A549 (cell line): Measurements from ENCODE around the gene CDYL. TPM values are rescaled to one million over a fixed set of nuclear protein-coding genes. Genes with fewer than 3 reads are reported as not detected.

Source experiments
- ATAC-seq, 2 experiments: fragments of 200-7000 bp in 1 of 2; fragments of >200 bp in 1 of 2; cut with Nextera tagmentation in 1 of 2; cut with Tn5 transposase in 1 of 2; 3 replicates each; pipeline versions ENCODE4 v1.8.0 to v1.9.1; 2018 to 2020; ENCODE audit warnings: mild to moderate bottlenecking in 1 of 2, moderate library complexity in 1 of 2
- CTCF ChIA-PET: fragments of 300-600 bp; sonication (Branson Sonifier 250); formaldehyde crosslinking; extraction: SDS; loops from one replicate; lab custom pipeline; 2021; ENCODE audit warnings: antibody characterized with exemption, inconsistent platforms; lab: Yijun Ruan, JAX
- POLR2A ChIA-PET: fragments of 350-600 bp; formaldehyde crosslinking; extraction: SDS; loops from one replicate; lab custom pipeline; 2021; ENCODE audit warnings: antibody characterized with exemption, inconsistent platforms; lab: Yijun Ruan, JAX
- DNase-seq, 2 experiments: peaks; one replicate each; pipeline versions ENCODE4 v3.0.0 to v3.0.0-alpha.2; 2011 to 2016; ENCODE audit warnings: low read depth in 1 of 2, low spot score in 1 of 2
- FAIRE-seq: peaks from 2 replicates; lab custom pipeline; 2011; peaks lifted over from hg19 to GRCh38; lab: Jason Lieb, UNC
- H3K27ac ChIP-seq, 2 experiments: fragments of >200 bp; sonication (Bioruptor Twin); formaldehyde crosslinking; 3 replicates each; pipeline ENCODE4 v1.5.1; 2016 to 2017
- H3K4me1 ChIP-seq: fragments of >200 bp; sonication (Bioruptor Twin); formaldehyde crosslinking; 3 replicates; pipeline ENCODE4 v1.6.1; 2016
- H3K4me2 ChIP-seq: fragments of >200 bp; sonication (Bioruptor Twin); formaldehyde crosslinking; 3 replicates; pipeline ENCODE4 v1.6.1; 2016
- H3K4me3 ChIP-seq: fragments of >200 bp; sonication (Bioruptor Twin); formaldehyde crosslinking; 3 replicates; pipeline ENCODE4 v1.5.1; 2016
- H3K9me3 ChIP-seq: fragments of >200 bp; sonication (Bioruptor Twin); formaldehyde crosslinking; 3 replicates; pipeline ENCODE4 v1.6.1; 2016
- ATOH8 ChIP-seq: fragments of 250-450 bp; sonication (Bioruptor Pico); IDR thresholded peaks from 2 replicates; pipeline ENCODE4 v1.5.0; 2020; ENCODE audit warnings: low read depth, mild to moderate bottlenecking, moderate library complexity
- CBX2 ChIP-seq: fragments of 200-600 bp; sonication (generic); IDR thresholded peaks from 2 replicates; pipeline ENCODE4 v1.6.1; 2016; ENCODE audit warnings: low read depth, mild to moderate bottlenecking, borderline replicate concordance
- CEBPB ChIP-seq, 2 experiments: fragments of >200 bp in 1 of 2; sonication (Bioruptor Twin) in 1 of 2; formaldehyde crosslinking in 1 of 2; IDR thresholded peaks; 2 replicates each; pipeline ENCODE4 v1.6.1; 2012 to 2016
- CHD2 ChIP-seq: fragments of 150-350 bp; IDR thresholded peaks from 2 replicates; pipeline ENCODE4 v1.6.1; 2014; ENCODE audit warnings: low read length; ENCODE audit not compliant: partially characterized antibody
- EHF ChIP-seq: fragments of 250-450 bp; sonication (Bioruptor Pico); IDR thresholded peaks from 2 replicates; pipeline ENCODE4 v1.5.0; 2020; ENCODE audit warnings: mild to moderate bottlenecking
- ELK1 ChIP-seq: fragments of 150-350 bp; IDR thresholded peaks from 2 replicates; pipeline ENCODE4 v1.6.1; 2014; ENCODE audit warnings: low read depth, mild to moderate bottlenecking, low read length
- EP300 ChIP-seq, 2 experiments: fragments of >200 bp; sonication (Bioruptor Twin); formaldehyde crosslinking; IDR thresholded peaks; 2 replicates in 1 of 2; 3 replicates in 1 of 2; pipeline ENCODE4 v1.6.1; 2016 to 2017
- FOSL2 ChIP-seq, 2 experiments: fragments of 450-650 bp in 1 of 2; fragments of >200 bp in 1 of 2; sonication (Bioruptor Twin) in 1 of 2; formaldehyde crosslinking; IDR thresholded peaks; 2 replicates each; pipeline versions ENCODE4 v1.5.0 to v1.6.1; 2016 to 2020; ENCODE audit warnings: mild to moderate bottlenecking in 1 of 2, moderate library complexity in 1 of 2
- HDAC2 ChIP-seq: fragments of 200-600 bp; sonication (generic); IDR thresholded peaks from 2 replicates; pipeline ENCODE4 v1.6.1; 2016
- HOXA7 ChIP-seq: fragments of 250-450 bp; sonication (Bioruptor Pico); IDR thresholded peaks from 2 replicates; pipeline ENCODE4 v1.5.0; 2020; ENCODE audit warnings: mild to moderate bottlenecking, moderate library complexity
- JUN ChIP-seq, 2 experiments: fragments of >200 bp; sonication (Bioruptor Twin); formaldehyde crosslinking; IDR thresholded peaks; 2 replicates in 1 of 2; 3 replicates in 1 of 2; pipeline ENCODE4 v1.6.1; 2016 to 2017
- KDM1A ChIP-seq: fragments of 200-600 bp; sonication (generic); IDR thresholded peaks from 2 replicates; pipeline ENCODE4 v1.6.1; 2016; ENCODE audit warnings: low read depth, mild to moderate bottlenecking
- MAFK ChIP-seq: fragments of 450-650 bp; IDR thresholded peaks from 2 replicates; pipeline ENCODE4 v1.6.1; 2014; ENCODE audit not compliant: partially characterized antibody
- MAZ ChIP-seq: fragments of 150-350 bp; IDR thresholded peaks from 2 replicates; pipeline ENCODE4 v1.6.1; 2014; ENCODE audit warnings: antibody characterized with exemption, low read depth, low read length, borderline replicate concordance
- MYC ChIP-seq: IDR thresholded peaks from 2 replicates; pipeline ENCODE4 v1.6.1; 2012; ENCODE audit warnings: mild to moderate bottlenecking, inconsistent platforms, low read length, improper control_type of control experiment, borderline replicate concordance
- NR3C1 ChIP-seq: fragments of >200 bp; sonication (Bioruptor Twin); formaldehyde crosslinking; IDR thresholded peaks from 3 replicates; pipeline ENCODE4 v1.6.1; 2017
- RAD21 ChIP-seq, 2 experiments: fragments of >200 bp in 1 of 2; sonication (Bioruptor Twin) in 1 of 2; formaldehyde crosslinking in 1 of 2; IDR thresholded peaks in 1 of 2; conservative IDR thresholded peaks in 1 of 2; 2 replicates in 1 of 2; 3 replicates in 1 of 2; pipeline ENCODE4 v1.6.1; 2012 to 2018; ENCODE audit warnings: inconsistent platforms in 1 of 2
- RCOR1 ChIP-seq: fragments of 150-350 bp; IDR thresholded peaks from 2 replicates; pipeline ENCODE4 v1.6.1; 2014; ENCODE audit warnings: antibody characterized with exemption, low read length, low read depth
- SMC3 ChIP-seq: fragments of >200 bp; sonication (Bioruptor Twin); formaldehyde crosslinking; IDR thresholded peaks from 3 replicates; pipeline ENCODE4 v1.6.1; 2018; ENCODE audit warnings: inconsistent platforms
- SREBF2 ChIP-seq: fragments of 450-650 bp; IDR thresholded peaks from 2 replicates; pipeline ENCODE4 v1.6.1; 2014; ENCODE audit warnings: mild to moderate bottlenecking, moderate library complexity
- USF2 ChIP-seq: fragments of 450-650 bp; IDR thresholded peaks from 2 replicates; pipeline ENCODE4 v1.6.1; 2014; ENCODE audit warnings: antibody characterized with exemption
- ZC3H11A ChIP-seq: fragments of 450-650 bp; IDR thresholded peaks from 2 replicates; pipeline ENCODE4 v1.6.1; 2014; ENCODE audit warnings: antibody characterized with exemption, mild to moderate bottlenecking
- ZFP36 ChIP-seq: fragments of 450-650 bp; IDR thresholded peaks from 2 replicates; pipeline ENCODE4 v1.6.1; 2014; ENCODE audit warnings: borderline replicate concordance; ENCODE audit not compliant: partially characterized antibody
- ZNF302 ChIP-seq: fragments of 250-450 bp; sonication (Bioruptor Pico); IDR thresholded peaks from 2 replicates; pipeline ENCODE4 v1.9.0; 2021; ENCODE audit warnings: inconsistent platforms, mild to moderate bottlenecking, moderate library complexity
- WGBS: methylation state at CpG from one replicate; pipeline ENCODE4 v1.1.6; 2017; ENCODE audit errors: missing lambda C conversion rate; 5-methylcytosine and 5-hydroxymethylcytosine counted together
- polyA plus RNA-seq, 4 experiments: library from polyadenylated mRNA; depleted of rRNA in 3 of 4; stranded (reverse); fragments of >200 nt; fragmentation: RNase III in 1 of 4; extraction: RNeasy Plus Mini Kit Qiagen cat#74134 plus additional on column Dnase treatment in 1 of 4; gene quantifications; 2 replicates in 3 of 4; 3 replicates in 1 of 4; pipeline ENCODE4 v1.2.3, GENCODE V29; 2011 to 2017

Gene CDYL
- polyA plus RNA-seq, 2 of the 4 experiments (the other 2 are of a cell fraction) = 18.6 to 42.7 TPM

GRCh38 chr6:4872841-4873240 is 96.6 kb downstream of the CDYL start:
- peaks cover 5% of the 10 kb centered on the region; the same call in 1 of the 3 replicates for H3K4me1 ChIP-seq
- ChIA-PET CTCF (no interaction called here), POLR2A (no interaction called here)
- WGBS = 65% methylated on average over 2 of the region's 2 CpGs
- no peak overlapping the region for H3K27ac ChIP-seq
- H3K9me3 ChIP-seq = peaks cover 1% of the 10 kb centered on the region; the same call in 1 of the 3 replicates
- H3K4me2 ChIP-seq = no peak overlapping the region
- no peak for TF ChIP-seq ELK1
- TF ChIP-seq RCOR1 = no peak
- TF ChIP-seq SMC3 = no peak
- TF ChIP-seq ZC3H11A = no peak
- TF ChIP-seq HOXA7 (CRISPR knock-in tag) = no peak
- no peak for TF ChIP-seq ATOH8 (CRISPR knock-in tag)
- TF ChIP-seq SREBF2 = no peak
- TF ChIP-seq MAZ = no peak
- no peak for TF ChIP-seq CEBPB (IDR thresholded peaks at IDR 0.05)
- no peak for TF ChIP-seq EHF (CRISPR knock-in tag)
- no peak for TF ChIP-seq CHD2
- no peak for TF ChIP-seq NR3C1
- no peak for TF ChIP-seq ZNF302 (CRISPR knock-in tag)
- TF ChIP-seq MYC = no peak
- no peak for TF ChIP-seq ZFP36
- TF ChIP-seq CBX2 = no peak
- TF ChIP-seq KDM1A = no peak
- no peak for TF ChIP-seq MAFK
- no peak for TF ChIP-seq JUN (IDR thresholded peaks at IDR 0.05)
- FAIRE-seq (no peak), DNase-seq (no peak), ATAC-seq (no peak)
- no peak overlapping the region for H3K4me3 ChIP-seq

GRCh38 chr6:4873928-4874327 is 97.7 kb downstream of the CDYL start:
- FAIRE-seq (no peak), ATAC-seq (no peak), DNase-seq (no peak)
- no peaks in the 10 kb centered on the region for H3K9me3 ChIP-seq
- WGBS = 73% methylated on average over 6 of the region's 6 CpGs
- no peak overlapping the region for H3K4me2 ChIP-seq
- CTCF ChIA-PET = no interaction called here
- H3K27ac ChIP-seq = no peak overlapping the region
- H3K4me1 ChIP-seq = peaks cover 5% of the 10 kb centered on the region; the same call in 1 of the 3 replicates
- no peak for TF ChIP-seq HDAC2
- TF ChIP-seq ELK1 = no peak
- no peak for TF ChIP-seq USF2
- TF ChIP-seq FOSL2 (IDR thresholded peaks at IDR 0.05) = no peak
- no peak for TF ChIP-seq FOSL2 (CRISPR knock-in tag; IDR thresholded peaks at IDR 0.05)
- TF ChIP-seq RAD21 (conservative IDR thresholded peaks at IDR 0.05 in 1 of 2, IDR thresholded peaks at IDR 0.05 in 1 of 2) = no peak
- no peak for TF ChIP-seq EP300 (IDR thresholded peaks at IDR 0.05)
- H3K4me3 ChIP-seq = no peak overlapping the region
- POLR2A ChIA-PET = no interaction called here
